Endodermal cell (in vitro differentiated cells): ENCODE measurements around the gene GRIK5. TPM values are rescaled to one million over a fixed set of nuclear protein-coding genes. Genes with fewer than 3 reads are reported as not detected.

Experiments
- DNase-seq: peaks from one replicate; pipeline ENCODE4 v3.0.0-alpha.2; 2017
- H3K27ac ChIP-seq: 2 replicates; pipeline ENCODE4 v1.5.1; 2013; ENCODE audit warnings: mild to moderate bottlenecking, low read depth, low read length, moderate library complexity
- H3K27me3 ChIP-seq: 2 replicates; pipeline ENCODE4 v1.6.1; 2013; ENCODE audit warnings: mild to moderate bottlenecking, low read length, moderate library complexity; ENCODE audit not compliant: insufficient read depth, control insufficient read depth, poor library complexity, severe bottlenecking
- H3K36me3 ChIP-seq: 2 replicates; pipeline ENCODE4 v1.7.0; 2013; ENCODE audit warnings: mild to moderate bottlenecking, low read length, moderate library complexity; ENCODE audit not compliant: control insufficient read depth, insufficient read depth
- H3K4me1 ChIP-seq: one replicate; pipeline ENCODE4 v1.7.0; 2013; ENCODE audit warnings: low read length; ENCODE audit not compliant: control insufficient read depth, insufficient read depth
- H3K4me3 ChIP-seq: 2 replicates; pipeline ENCODE4 v1.5.1; 2013; ENCODE audit warnings: mild to moderate bottlenecking, low read length, moderate library complexity
- H3K9ac ChIP-seq: 2 replicates; pipeline ENCODE4 v1.6.1; 2013; ENCODE audit warnings: mild to moderate bottlenecking, low read length, moderate library complexity; ENCODE audit not compliant: poor library complexity, severe bottlenecking; ENCODE audit errors: extremely low read depth
- H3K9me3 ChIP-seq: 2 replicates; pipeline ENCODE4 v1.6.1; 2013; ENCODE audit warnings: mild to moderate bottlenecking, low read length, moderate library complexity; ENCODE audit not compliant: control insufficient read depth
- H3K27ac Mint-ChIP-seq: 2 replicates; pipeline ENCODE4 v1.8.0; 2020; ENCODE audit warnings: mixed read lengths
- H3K27me3 Mint-ChIP-seq: 2 replicates; pipeline ENCODE4 v1.8.0; 2021; ENCODE audit warnings: mild to moderate bottlenecking, mixed read lengths; ENCODE audit not compliant: insufficient read depth
- H3K36me3 Mint-ChIP-seq: 2 replicates; pipeline ENCODE4 v1.8.0; 2020; ENCODE audit warnings: low read depth, mixed read lengths
- H3K4me1 Mint-ChIP-seq: 2 replicates; pipeline ENCODE4 v1.8.0; 2020; ENCODE audit warnings: mixed read lengths
- H3K4me3 Mint-ChIP-seq: 2 replicates; pipeline ENCODE4 v1.8.0; 2020; ENCODE audit warnings: mild to moderate bottlenecking, moderate library complexity, mixed read lengths
- H3K9me3 Mint-ChIP-seq: 2 replicates; pipeline ENCODE4 v1.8.0; 2020; ENCODE audit warnings: mild to moderate bottlenecking, mixed read lengths
- WGBS, 2 experiments: methylation state at CpG; one replicate each; pipeline versions ENCODE4 v1.1.5 to v1.1.7; 2013; ENCODE audit warnings: missing lambda C conversion rate in 2 of 2, mixed read lengths in 1 of 2; ENCODE audit not compliant: insufficient coverage in 1 of 2, insufficient read length in 1 of 2; 5-methylcytosine and 5-hydroxymethylcytosine counted together
- total RNA-seq, 2 donors: library from RNA; stranded (reverse); fragmentation: NEBNext Ultra II Directional in 1 of 2; extraction: Animal tissue kit (Norgen Biotek cat#: 25700) in 1 of 2; gene quantifications; 2 replicates in 1 of 2; 3 replicates in 1 of 2; pipeline ENCODE4 v1.2.1, GENCODE V29; 2021
- TF ChIP-seq, protein P1 (sequence below): fragments of 200-600 bp; sonication (generic); conservative IDR thresholded peaks from 2 replicates; pipeline ENCODE4 v1.5.0; 2021; ENCODE audit warnings: antibody characterized with exemption, mild to moderate bottlenecking

GRIK5 gene
- total RNA-seq, 2 donors from 2014 or later: 21.6 to 38.7 TPM

DNA sequence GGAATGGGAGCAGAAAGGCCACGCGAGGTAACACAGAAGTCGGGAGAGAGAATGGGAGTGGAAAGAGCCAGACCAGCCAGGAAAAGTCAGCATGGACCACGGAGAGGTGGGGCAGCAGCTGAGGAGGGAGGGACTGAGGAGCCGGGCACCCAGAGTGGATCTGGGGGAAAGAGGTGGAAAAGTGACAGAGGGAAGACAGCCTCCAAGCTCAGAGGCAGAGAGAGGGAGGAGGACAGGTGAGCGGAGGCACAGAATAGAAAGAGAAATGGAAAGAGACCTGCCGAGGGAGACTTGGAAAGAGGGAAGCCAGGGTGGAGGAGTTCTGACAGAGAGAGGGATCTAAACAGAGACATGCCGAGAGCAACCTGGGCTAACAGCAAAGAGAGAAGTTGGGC lies 1.6 kb downstream of the GRIK5 start:
- Histone ChIP-seq H3K4me3 (peak overlapping the region; percentile 60), H3K9ac (no peak overlapping the region)
- no peak overlapping the region for H3K4me3 Mint-ChIP-seq

DNA sequence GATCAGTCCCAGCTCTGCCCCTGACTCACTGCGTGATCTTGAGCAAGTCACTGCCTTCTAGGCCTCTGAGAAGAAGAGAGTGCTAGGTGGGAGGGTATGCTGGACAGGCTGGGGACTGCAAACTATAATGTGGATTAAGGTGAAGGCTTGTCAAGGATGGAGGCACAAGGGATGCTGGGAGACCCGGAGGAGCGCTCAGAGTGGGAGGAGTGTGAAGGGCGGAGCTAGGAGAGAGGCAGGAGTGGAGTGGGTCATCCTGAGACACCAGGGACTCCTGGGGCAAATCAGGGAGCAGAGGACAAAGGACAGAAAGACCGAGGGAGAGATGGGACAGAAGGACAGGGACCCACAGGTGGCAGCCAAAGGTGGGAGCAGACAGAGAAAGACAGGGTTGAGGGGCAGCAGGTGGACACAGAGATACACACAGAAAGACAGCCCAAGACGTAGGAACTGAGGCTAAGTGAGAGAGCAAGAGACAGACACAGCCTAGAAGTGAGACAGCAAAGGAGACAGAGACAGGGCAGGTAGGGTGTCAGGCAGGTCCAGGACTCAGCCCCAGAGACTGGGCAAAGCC lies 2.6 kb downstream of the GRIK5 start:
- Mint-ChIP-seq H3K4me3 (no peak overlapping the region), H3K27ac (no peak overlapping the region), H3K9me3 (no peaks in the 10 kb centered on the region), H3K4me1 (peaks cover 4% of the 10 kb centered on the region), H3K27me3 (peaks cover 4% of the 10 kb centered on the region), H3K36me3 (peaks cover 5% of the 10 kb centered on the region)
- Histone ChIP-seq H3K4me1 (no peaks in the 10 kb centered on the region), H3K4me3 (no peak overlapping the region), H3K36me3 (no peaks in the 10 kb centered on the region), H3K9me3 (no peaks in the 10 kb centered on the region), H3K9ac (no peak overlapping the region), H3K27me3 (no peaks in the 10 kb centered on the region), H3K27ac (no peak overlapping the region)
- DNase-seq: no peak
- WGBS, 2 experiments: 85 to 95% methylated on average over 6 of the region's 6 CpGs
- TF ChIP-seq, protein P1, sequence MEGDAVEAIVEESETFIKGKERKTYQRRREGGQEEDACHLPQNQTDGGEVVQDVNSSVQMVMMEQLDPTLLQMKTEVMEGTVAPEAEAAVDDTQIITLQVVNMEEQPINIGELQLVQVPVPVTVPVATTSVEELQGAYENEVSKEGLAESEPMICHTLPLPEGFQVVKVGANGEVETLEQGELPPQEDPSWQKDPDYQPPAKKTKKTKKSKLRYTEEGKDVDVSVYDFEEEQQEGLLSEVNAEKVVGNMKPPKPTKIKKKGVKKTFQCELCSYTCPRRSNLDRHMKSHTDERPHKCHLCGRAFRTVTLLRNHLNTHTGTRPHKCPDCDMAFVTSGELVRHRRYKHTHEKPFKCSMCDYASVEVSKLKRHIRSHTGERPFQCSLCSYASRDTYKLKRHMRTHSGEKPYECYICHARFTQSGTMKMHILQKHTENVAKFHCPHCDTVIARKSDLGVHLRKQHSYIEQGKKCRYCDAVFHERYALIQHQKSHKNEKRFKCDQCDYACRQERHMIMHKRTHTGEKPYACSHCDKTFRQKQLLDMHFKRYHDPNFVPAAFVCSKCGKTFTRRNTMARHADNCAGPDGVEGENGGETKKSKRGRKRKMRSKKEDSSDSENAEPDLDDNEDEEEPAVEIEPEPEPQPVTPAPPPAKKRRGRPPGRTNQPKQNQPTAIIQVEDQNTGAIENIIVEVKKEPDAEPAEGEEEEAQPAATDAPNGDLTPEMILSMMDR: no peak

More for the DNA sequence above, 1.6 kb downstream of the GRIK5 start:
- no peak overlapping the region for H3K27ac ChIP-seq
- peaks cover 4% of the 10 kb centered on the region for H3K27me3 Mint-ChIP-seq
- no peaks in the 10 kb centered on the region for H3K27me3 ChIP-seq
- no peaks in the 10 kb centered on the region for H3K9me3 Mint-ChIP-seq
- H3K36me3 ChIP-seq: no peaks in the 10 kb centered on the region
- H3K27ac Mint-ChIP-seq: no peak overlapping the region
- no peaks in the 10 kb centered on the region for H3K36me3 Mint-ChIP-seq
- TF ChIP-seq, protein P1: no peak
- peaks cover 4% of the 10 kb centered on the region for H3K4me1 Mint-ChIP-seq
- H3K9me3 ChIP-seq: no peaks in the 10 kb centered on the region
- DNase-seq: no peak
- H3K4me1 ChIP-seq: no peaks in the 10 kb centered on the region
- 43 to 47% methylated on average over 8 of the region's 8 CpGs for whole genome bisulfite sequencing, 2 experiments

DNA sequence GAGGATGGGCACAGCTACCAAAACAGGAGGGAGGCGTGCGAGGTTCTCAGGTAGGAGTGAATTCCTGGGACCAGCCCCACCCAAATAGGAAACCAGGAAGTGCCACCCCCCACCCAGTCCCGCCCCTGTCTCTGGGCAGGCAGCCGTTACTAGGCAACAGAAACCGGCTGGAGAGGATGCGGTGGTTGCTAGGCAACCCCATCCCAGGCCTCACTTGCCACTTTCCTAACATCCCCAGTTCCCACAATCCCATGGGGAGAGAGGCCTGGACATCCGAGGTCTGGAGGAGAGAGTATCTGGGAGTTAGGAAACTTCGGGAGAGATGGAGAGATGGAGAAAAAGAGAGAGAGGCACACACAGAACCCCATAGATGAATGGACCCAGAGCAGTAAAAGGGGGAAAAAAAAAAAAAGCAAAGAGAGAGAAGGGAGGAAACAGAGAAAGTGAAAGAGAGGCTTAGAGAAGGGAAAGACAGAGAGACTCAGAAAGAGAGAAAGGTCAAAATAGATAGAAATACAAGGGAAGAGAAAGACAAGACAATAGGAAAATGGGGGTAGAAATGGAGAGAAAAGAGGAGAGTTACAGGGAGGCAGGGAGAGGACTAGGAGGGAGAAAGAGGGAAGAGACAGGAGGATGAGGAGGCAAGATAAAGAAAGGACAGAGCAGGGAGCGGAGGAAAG lies 3.8 kb downstream of the GRIK5 start:
- Histone ChIP-seq H3K4me1 (no peaks in the 10 kb centered on the region), H3K4me3 (no peak overlapping the region), H3K9ac (no peak overlapping the region), H3K27me3 (no peaks in the 10 kb centered on the region), H3K27ac (no peak overlapping the region), H3K9me3 (no peaks in the 10 kb centered on the region), H3K36me3 (no peaks in the 10 kb centered on the region)
- H3K36me3 Mint-ChIP-seq: peaks cover 17% of the 10 kb centered on the region
- 79 to 85% methylated on average over 4 to 9 of the region's 9 CpGs for WGBS, 2 experiments
- no peak overlapping the region for H3K27ac Mint-ChIP-seq
- H3K9me3 Mint-ChIP-seq: no peaks in the 10 kb centered on the region
- H3K27me3 Mint-ChIP-seq: peaks cover 4% of the 10 kb centered on the region
- no peak overlapping the region for H3K4me3 Mint-ChIP-seq
- peaks cover 4% of the 10 kb centered on the region for H3K4me1 Mint-ChIP-seq
- TF ChIP-seq, protein P1: no peak
- peak; percentile 81 for DNase-seq
